CD4-positive, alpha-beta T cell treated with Interleukin-6 for 4 hours (primary cell): ENCODE results near the gene CDH15.

Source experiments
- DNase-seq: peaks from one replicate; pipeline ENCODE4 v3.0.0-alpha.2; 2020; ENCODE audit warnings: mixed read lengths

The CDH15 gene

GRCh38 chr16:89171216-89172170 lies at the start of gene CDH15:
TSS of gene CDH15 (plus strand) at chr16:89171748. CDS start at chr16:89171832, 84 bp downstream.
- peak; percentile 98 for DNase-seq

- DNase-seq, result peak; percentile 90
These were observed 49.2 kb upstream of the CDH15 start for GRCh38 chr16:89122322-89122851.

GRCh38 chr16:89123001-89123830 lies 48.3 kb upstream of the CDH15 start:
- DNase-seq, result no peak

- DNase-seq, result no peak
These were observed 47.8 kb upstream of the CDH15 start for GRCh38 chr16:89123831-89124100.

- DNase-seq, result no peak
These were observed 42.2 kb upstream of the CDH15 start for GRCh38 chr16:89129378-89129777.

- no peak for DNase-seq
These were observed 41.1 kb upstream of the CDH15 start for GRCh38 chr16:89130448-89130847.

GRCh38 chr16:89131783-89132182 lies 39.8 kb upstream of the CDH15 start:
- no peak for DNase-seq

GRCh38 chr16:89132194-89133005 lies 39.1 kb upstream of the CDH15 start:
- no peak for DNase-seq

GRCh38 chr16:89133457-89134127 lies 38.0 kb upstream of the CDH15 start:
- DNase-seq, result no peak

- DNase-seq, result no peak
These were observed 37.3 kb upstream of the CDH15 start for GRCh38 chr16:89134269-89134668.

- no peak for DNase-seq
These were observed 36.4 kb upstream of the CDH15 start for GRCh38 chr16:89135166-89135565.

GRCh38 chr16:89135971-89136765 lies 35.4 kb upstream of the CDH15 start:
- DNase-seq, result no peak

GRCh38 chr16:89136931-89137330 lies 34.6 kb upstream of the CDH15 start:
- no peak for DNase-seq

- DNase-seq, result no peak
These were observed 33.7 kb upstream of the CDH15 start for GRCh38 chr16:89137666-89138512.

- no peak for DNase-seq
These were observed 33.1 kb upstream of the CDH15 start for GRCh38 chr16:89138513-89138795.

GRCh38 chr16:89138843-89139520 lies 32.6 kb upstream of the CDH15 start:
- no peak for DNase-seq

- DNase-seq, result no peak
These were observed 31.6 kb upstream of the CDH15 start for GRCh38 chr16:89139907-89140361.

- no peak for DNase-seq
These were observed 31.1 kb upstream of the CDH15 start for GRCh38 chr16:89140401-89140800.

- DNase-seq, result no peak
These were observed 30.3 kb upstream of the CDH15 start for GRCh38 chr16:89140981-89141883.
